Stimulated activated CD4-positive, alpha-beta T cell treated with anti-CD3 and anti-CD28 coated beads, Interleukin-4, amount 100 ng/mL, for 48 hours (primary cell): ENCODE results near the gene CAPRIN1.

Source experiments
- DNase-seq, 2 donors: peaks; one replicate each; pipeline ENCODE4 v3.0.0-alpha.2; 2020; ENCODE audit warnings: low read depth in 2 of 2

The CAPRIN1 gene

DNA sequence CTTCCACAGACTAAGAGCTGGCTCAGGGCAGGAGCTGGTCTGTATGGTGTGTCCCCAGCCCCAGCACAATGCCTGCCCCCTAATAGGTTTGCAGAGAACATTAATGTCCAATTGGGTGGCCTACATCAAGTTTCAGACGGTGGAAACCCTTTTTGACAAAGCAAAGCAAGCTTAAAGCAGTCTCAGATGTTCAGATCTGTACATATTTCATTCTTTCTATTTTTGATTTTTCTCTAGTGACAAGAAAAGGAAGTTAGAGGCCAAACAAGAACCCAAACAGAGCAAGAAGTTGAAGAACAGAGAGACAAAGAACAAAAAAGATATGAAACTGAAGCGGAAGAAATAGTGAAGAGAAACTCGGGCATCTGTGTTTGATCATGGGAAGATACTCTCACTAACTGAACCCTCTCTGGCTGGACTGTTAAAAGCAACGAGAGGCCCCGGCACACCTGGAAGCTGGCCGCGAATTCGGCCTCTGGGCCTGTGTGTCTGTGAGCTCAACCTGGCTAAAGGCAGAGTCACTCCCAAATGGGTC is 94.4 kb downstream of the CAPRIN1 start:
- DNase-seq: no peak

DNA sequence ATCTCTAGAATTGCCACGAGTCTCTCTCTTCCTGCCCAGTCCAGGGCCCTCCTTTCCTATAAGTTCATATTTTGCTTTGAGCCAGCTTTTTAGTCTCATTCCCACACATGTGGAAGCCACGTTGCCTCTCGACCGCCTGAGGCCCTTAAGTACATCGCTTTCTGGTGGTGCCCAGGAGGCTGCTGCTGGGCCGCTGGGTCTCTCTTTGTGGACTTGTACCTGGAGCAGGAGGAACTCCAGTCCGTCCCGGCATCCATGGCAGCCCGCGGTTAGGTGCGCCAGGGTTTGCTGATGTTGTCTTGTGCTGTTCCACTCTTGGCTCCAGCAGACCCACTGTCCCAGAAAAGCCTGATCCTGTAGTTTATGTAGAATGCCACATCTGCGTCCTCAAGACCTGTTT is 94.9 kb downstream of the CAPRIN1 start:
- DNase-seq: no peak

DNA sequence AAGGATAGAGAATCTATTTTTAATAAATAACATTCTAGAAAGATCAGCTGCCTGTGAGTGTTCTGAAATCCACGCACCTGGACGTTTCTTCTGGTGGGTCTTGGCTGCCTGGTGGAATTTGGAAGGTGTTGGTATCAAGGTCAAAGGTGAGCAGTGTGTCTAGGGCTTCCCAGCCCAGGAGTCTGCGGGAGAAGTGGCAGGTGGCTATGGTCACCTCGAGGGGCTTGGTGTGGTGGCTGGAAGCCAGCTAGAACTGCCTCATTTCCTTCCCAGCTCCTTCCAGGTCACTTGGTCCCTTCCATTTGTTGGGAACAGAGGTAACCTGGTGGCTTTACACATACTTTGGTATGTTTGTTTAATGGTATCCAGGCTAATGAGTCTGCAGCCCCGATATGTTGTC is 95.3 kb downstream of the CAPRIN1 start:
- DNase-seq: no peak

DNA sequence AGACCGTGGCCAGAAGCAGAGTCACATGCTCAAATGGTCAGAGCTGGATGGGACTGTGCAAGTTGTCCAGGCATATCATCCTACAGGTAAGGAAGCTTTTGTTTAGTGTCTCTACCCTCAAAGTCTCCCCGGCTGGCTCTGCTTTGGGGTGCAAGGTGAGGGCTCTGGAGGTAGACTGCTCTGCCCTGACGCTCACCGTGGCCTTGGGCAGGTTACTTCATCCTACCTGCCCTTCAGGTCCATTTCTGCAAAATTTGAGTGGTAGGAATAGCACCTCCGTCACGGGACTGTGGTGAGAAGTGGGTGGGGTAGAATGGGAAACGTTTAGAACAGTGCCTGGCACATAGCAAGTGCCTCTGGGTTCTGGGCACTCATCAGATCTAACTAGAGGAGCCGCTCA is 96.0 kb downstream of the CAPRIN1 start:
- DNase-seq: no peak

DNA sequence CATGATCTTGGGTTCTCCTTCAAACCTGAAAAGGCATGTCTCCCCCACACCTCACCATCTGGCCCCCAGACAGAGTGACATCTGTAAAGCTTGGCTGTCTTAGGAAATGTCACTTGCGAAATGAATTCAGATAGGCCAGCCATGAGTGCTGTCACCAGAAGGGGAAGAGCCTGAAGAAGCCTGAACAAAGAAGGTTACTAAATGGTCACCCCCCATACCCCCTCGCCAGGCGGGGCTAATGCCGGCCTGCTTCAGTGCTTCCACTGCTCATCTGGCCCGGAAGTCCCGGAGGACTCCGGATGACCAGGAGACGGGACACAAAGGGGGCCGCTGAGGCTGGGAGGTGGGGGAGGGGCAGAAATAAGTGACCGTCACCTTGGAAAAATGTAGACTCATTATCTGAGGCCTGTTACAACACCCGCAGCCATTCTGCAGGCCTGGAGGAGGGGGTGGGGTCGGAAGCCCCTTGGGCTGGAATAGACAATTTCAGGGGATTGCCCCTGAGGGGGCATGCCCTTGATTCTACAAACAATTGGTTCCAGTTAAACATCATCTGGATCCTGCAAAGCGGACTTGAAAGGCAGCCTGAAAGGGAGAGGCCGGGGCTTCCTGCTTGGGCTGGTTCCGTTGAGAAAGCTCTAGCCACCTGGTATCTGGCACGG is 97.1 kb downstream of the CAPRIN1 start:
- DNase-seq: no peak

DNA sequence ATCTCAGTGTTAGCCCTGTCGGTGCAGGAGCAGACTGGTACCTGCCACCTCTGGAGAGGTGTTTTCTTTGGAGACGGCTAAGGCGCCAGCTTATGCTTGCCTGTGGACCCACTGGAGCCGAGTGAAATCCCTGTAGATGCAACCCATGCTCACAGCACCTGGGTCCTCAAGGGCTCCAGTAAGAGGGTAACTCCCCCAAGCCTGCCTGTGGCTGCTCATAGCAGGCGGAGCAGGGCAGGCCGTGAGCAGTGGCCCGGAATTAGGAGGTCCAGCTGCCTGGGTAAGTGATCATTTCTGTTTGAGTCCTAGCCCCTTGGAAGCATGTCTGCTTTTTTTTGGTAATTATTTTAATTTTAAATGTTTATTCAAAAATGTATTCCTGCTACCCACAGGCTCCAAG is 97.7 kb downstream of the CAPRIN1 start:
- no peak for DNase-seq

DNA sequence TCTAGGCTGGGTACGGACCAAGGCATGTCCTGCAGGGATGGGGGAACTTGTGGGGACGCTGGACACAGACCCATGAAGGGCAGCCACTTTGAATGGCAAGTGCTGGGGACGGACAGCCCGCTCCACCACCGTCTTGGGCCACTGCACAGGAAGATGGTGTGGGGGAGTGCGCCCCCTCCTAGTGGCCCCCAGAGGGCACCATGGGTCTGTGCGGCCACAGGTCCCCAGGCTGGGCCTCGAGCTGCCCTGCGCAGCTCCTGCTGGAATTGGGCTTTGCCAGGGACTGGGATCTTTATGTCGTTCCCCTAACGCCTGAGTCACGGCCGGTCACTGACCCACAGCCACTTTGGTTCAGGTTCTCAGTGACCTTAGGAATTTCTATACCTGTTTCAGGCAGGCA is 98.3 kb downstream of the CAPRIN1 start:
- no peak for DNase-seq

DNA sequence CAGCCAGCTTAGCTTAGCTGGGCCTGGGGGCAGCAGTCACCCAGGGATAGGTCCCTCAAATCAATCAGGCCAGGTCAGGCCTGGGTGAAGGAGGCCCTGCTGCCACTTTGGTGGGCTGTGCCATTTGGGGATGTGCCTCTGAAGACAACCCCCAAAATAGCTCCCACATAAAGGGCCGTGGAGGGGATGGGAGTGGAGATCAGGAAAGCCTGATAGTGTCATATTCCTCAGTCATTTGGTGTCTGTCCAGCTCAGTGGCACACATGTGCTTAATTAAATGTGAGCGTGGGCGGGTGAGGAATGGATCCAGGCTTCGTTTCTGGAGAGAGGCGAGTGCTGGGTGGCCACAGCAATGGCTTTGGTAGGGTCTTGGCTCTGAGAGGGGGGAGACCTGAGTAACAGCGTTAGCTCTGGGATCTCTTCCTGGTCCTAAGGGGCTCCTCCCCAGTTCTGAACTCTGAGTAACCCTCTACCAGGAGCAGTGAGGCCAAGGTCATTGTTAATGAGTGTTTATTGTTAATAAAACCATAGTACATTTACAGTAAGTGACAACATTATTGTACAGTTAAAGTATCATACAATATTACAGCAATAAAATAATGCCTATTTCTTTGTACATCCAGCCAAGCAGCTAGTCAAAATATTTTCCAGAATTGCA is 99.1 kb downstream of the CAPRIN1 start:
- DNase-seq: no peak
